A549 (cell line): Measurements from ENCODE around the gene CAMTA1.

Source experiments
- CBX8 ChIP-seq: fragments of 200-600 bp; sonication (generic); IDR thresholded peaks from 2 replicates; pipeline ENCODE4 v1.6.1; 2016
- CTCF ChIP-seq: fragments of >200 bp; sonication (Bioruptor Twin); formaldehyde crosslinking; IDR thresholded peaks from 3 replicates; pipeline ENCODE4 v1.5.1; 2016
- PHF8 ChIP-seq: fragments of 200-600 bp; sonication (generic); IDR thresholded peaks from 2 replicates; pipeline ENCODE4 v1.6.1; 2016; ENCODE audit warnings: low read depth, mild to moderate bottlenecking, antibody characterized with exemption, moderate library complexity, borderline replicate concordance
- POLR2A ChIP-seq: IDR thresholded peaks from 2 replicates; pipeline ENCODE4 v1.6.1; 2012; ENCODE audit warnings: mild to moderate bottlenecking, low read length

- TF ChIP-seq POLR2A (no peak), CBX8 (no peak), CTCF (no peak), PHF8 (no peak)
These were observed 698.6 kb downstream of the CAMTA1 start for GRCh38 chr1:7483634-7484383.
